ENCODE data around the gene TOGARAM1.

DNA sequence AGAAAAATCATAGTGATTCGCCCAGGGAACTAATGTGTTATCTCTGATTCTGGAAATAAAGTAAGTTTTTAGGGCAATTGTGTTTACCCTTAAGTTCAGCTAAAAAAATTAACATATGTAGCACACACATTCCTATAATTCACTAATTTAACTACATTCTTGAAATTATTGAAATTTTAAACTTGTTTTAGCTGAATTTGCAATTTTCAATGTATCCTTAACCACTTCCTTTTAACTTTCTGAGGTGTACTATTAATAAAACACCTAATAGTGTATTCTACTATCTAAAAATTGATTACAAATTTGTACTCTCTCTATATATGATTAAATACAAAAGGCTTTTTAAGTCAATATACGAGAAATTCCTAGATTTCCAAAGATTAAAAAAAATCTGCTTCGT lies 2.5 kb upstream of the TOGARAM1 start:
- no peak for TF ChIP-seq EZH2 (IDR thresholded peaks at IDR 0.05; ENCODE audit: insufficient read depth, low read length)
- TF ChIP-seq, protein P1, sequence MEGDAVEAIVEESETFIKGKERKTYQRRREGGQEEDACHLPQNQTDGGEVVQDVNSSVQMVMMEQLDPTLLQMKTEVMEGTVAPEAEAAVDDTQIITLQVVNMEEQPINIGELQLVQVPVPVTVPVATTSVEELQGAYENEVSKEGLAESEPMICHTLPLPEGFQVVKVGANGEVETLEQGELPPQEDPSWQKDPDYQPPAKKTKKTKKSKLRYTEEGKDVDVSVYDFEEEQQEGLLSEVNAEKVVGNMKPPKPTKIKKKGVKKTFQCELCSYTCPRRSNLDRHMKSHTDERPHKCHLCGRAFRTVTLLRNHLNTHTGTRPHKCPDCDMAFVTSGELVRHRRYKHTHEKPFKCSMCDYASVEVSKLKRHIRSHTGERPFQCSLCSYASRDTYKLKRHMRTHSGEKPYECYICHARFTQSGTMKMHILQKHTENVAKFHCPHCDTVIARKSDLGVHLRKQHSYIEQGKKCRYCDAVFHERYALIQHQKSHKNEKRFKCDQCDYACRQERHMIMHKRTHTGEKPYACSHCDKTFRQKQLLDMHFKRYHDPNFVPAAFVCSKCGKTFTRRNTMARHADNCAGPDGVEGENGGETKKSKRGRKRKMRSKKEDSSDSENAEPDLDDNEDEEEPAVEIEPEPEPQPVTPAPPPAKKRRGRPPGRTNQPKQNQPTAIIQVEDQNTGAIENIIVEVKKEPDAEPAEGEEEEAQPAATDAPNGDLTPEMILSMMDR (IDR thresholded peaks at IDR 0.05; ENCODE audit: insufficient read depth, low read depth, low read length), result no peak

Data from astrocyte (in vitro differentiated cells and primary cell).